DND-41 (cell line): ENCODE data around the gene LAMB3.

ENCODE experiments used
- ATAC-seq: fragments of 200-7000 bp; cut with Tn5 transposase; 3 replicates; pipeline ENCODE4 v1.9.1; 2021; ENCODE audit warnings: low read depth; ENCODE audit not compliant: insufficient read depth
- DNase-seq: peaks from one replicate; pipeline ENCODE4 v3.0.0-alpha.2; 2020
- H2AFZ ChIP-seq: 2 replicates; pipeline ENCODE4 v1.6.0; 2012; ENCODE audit warnings: low read depth, low read length
- H3K27ac ChIP-seq: 2 replicates; pipeline ENCODE4 v1.5.1; 2012; ENCODE audit warnings: low read length, inconsistent platforms
- H3K27me3 ChIP-seq: fragments of 200-600 bp; sonication (generic); 2 replicates; pipeline ENCODE4 v1.6.0; 2012; ENCODE audit warnings: low read length, mild to moderate bottlenecking, inconsistent platforms; ENCODE audit not compliant: insufficient read depth, poor library complexity
- H3K36me3 ChIP-seq: 2 replicates; pipeline ENCODE4 v1.5.1; 2012; ENCODE audit warnings: low read length, inconsistent platforms; ENCODE audit not compliant: insufficient read depth
- H3K4me1 ChIP-seq: 2 replicates; pipeline ENCODE4 v1.5.1; 2012; ENCODE audit warnings: mild to moderate bottlenecking, low read length; ENCODE audit not compliant: insufficient read depth
- H3K4me2 ChIP-seq: 2 replicates; pipeline ENCODE4 v1.6.0; 2012; ENCODE audit warnings: mild to moderate bottlenecking, moderate library complexity, low read length, inconsistent platforms; ENCODE audit not compliant: insufficient read depth
- H3K4me3 ChIP-seq, 2 experiments: fragments of 200-600 bp in 1 of 2; shearing (Covaris generic) in 1 of 2; 2 replicates each; pipeline ENCODE4 v1.5.1; 2012 to 2016; ENCODE audit warnings: inconsistent platforms in 2 of 2, low read length in 2 of 2, mild to moderate bottlenecking in 2 of 2, low read depth in 1 of 2, moderate library complexity in 1 of 2
- H3K79me2 ChIP-seq: 2 replicates; pipeline ENCODE4 v1.6.0; 2012; ENCODE audit warnings: low read length, inconsistent platforms; ENCODE audit not compliant: insufficient read depth
- H3K9ac ChIP-seq: 2 replicates; pipeline ENCODE4 v1.6.0; 2012; ENCODE audit warnings: low read depth, mild to moderate bottlenecking, inconsistent platforms, low read length, moderate library complexity
- H3K9me3 ChIP-seq: 2 replicates; pipeline ENCODE4 v1.5.1; 2012; ENCODE audit warnings: low read length, moderate library complexity, mild to moderate bottlenecking, inconsistent platforms; ENCODE audit not compliant: insufficient read depth, severe bottlenecking
- H4K20me1 ChIP-seq: 2 replicates; pipeline ENCODE4 v1.6.0; 2012; ENCODE audit warnings: low read length; ENCODE audit not compliant: insufficient read depth
- CTCF ChIP-seq: IDR thresholded peaks from 2 replicates; pipeline ENCODE4 v1.5.1; 2012; ENCODE audit warnings: borderline replicate concordance, low read length, moderate library complexity, mild to moderate bottlenecking; ENCODE audit not compliant: poor library complexity, severe bottlenecking; ENCODE audit errors: extremely low read depth
- EZH2 ChIP-seq: IDR thresholded peaks from 3 replicates; pipeline ENCODE4 v1.6.1; 2012; ENCODE audit warnings: borderline replicate concordance, low read depth, mild to moderate bottlenecking, moderate library complexity, low read length, inconsistent platforms; ENCODE audit not compliant: severe bottlenecking

LAMB3 gene

GRCh38 chr1:209585672-209586071 lies 66.6 kb downstream of the LAMB3 start:
- TF ChIP-seq CTCF (no peak), EZH2 (no peak)
- H3K4me2 ChIP-seq, result no peak overlapping the region
- DNase-seq, result no peak

GRCh38 chr1:209585197-209585596 lies 67.0 kb downstream of the LAMB3 start:
- Histone ChIP-seq H2AFZ (no peak overlapping the region), H4K20me1 (no peaks in the 10 kb centered on the region), H3K4me1 (no peaks in the 10 kb centered on the region), H3K9ac (no peak overlapping the region), H3K4me2 (no peak overlapping the region), H3K36me3 (no peaks in the 10 kb centered on the region), H3K9me3 (no peaks in the 10 kb centered on the region), H3K27ac (no peak overlapping the region), H3K4me3 (no peak overlapping the region), H3K79me2 (no peaks in the 10 kb centered on the region), H3K27me3 (peaks cover 4% of the 10 kb centered on the region)
- TF ChIP-seq CTCF, result no peak
- TF ChIP-seq EZH2, result no peak
- ATAC-seq (no peak), DNase-seq (no peak)

More at GRCh38 chr1:209585672-209586071, 66.6 kb downstream of the LAMB3 start:
- no peaks in the 10 kb centered on the region for H4K20me1 ChIP-seq
- no peaks in the 10 kb centered on the region for H3K79me2 ChIP-seq
- no peak for ATAC-seq
- H3K36me3 ChIP-seq, result no peaks in the 10 kb centered on the region
- no peaks in the 10 kb centered on the region for H3K4me1 ChIP-seq
- no peak overlapping the region for H2AFZ ChIP-seq
- H3K27ac ChIP-seq, result no peak overlapping the region
- peaks cover 4% of the 10 kb centered on the region for H3K27me3 ChIP-seq
- no peak overlapping the region for H3K9ac ChIP-seq
- no peaks in the 10 kb centered on the region for H3K9me3 ChIP-seq
- H3K4me3 ChIP-seq, result no peak overlapping the region

GRCh38 chr1:209584231-209584672 lies 68.0 kb downstream of the LAMB3 start:
- Histone ChIP-seq H3K9ac (no peak overlapping the region), H3K79me2 (no peaks in the 10 kb centered on the region), H3K27ac (no peak overlapping the region), H4K20me1 (no peaks in the 10 kb centered on the region), H3K27me3 (peaks cover 4% of the 10 kb centered on the region), H2AFZ (no peak overlapping the region), H3K4me1 (no peaks in the 10 kb centered on the region), H3K4me3 (no peak overlapping the region), H3K4me2 (no peak overlapping the region), H3K36me3 (no peaks in the 10 kb centered on the region), H3K9me3 (no peaks in the 10 kb centered on the region)
- TF ChIP-seq CTCF (no peak), EZH2 (no peak)
- ATAC-seq (no peak), DNase-seq (no peak)

GRCh38 chr1:209583408-209583807 lies 68.8 kb downstream of the LAMB3 start, which contains the start of gene CAMK1G:
TSS of gene CAMK1G (plus strand) at chr1:209583714. CDS start at chr1:209594984, 11,270 bp downstream.
- DNase-seq, result no peak
- H3K9ac ChIP-seq, result no peak within 1 kb of the TSS
- H3K27ac ChIP-seq, result no peak within 1 kb of the TSS
- H3K36me3 ChIP-seq, result no peaks in the 10 kb centered on the region
- TF ChIP-seq CTCF, result no peak
- no peak for TF ChIP-seq EZH2
- H3K4me3 ChIP-seq, result no peak within 1 kb of the TSS
- H2AFZ ChIP-seq, result no peak within 1 kb of the TSS
- no peaks in the 10 kb centered on the region for H3K79me2 ChIP-seq
- no peak within 1 kb of the TSS for H3K4me2 ChIP-seq
- no peak for ATAC-seq
- no peaks in the 10 kb centered on the region for H3K9me3 ChIP-seq
- H3K27me3 ChIP-seq, result peaks cover 4% of the 10 kb centered on the region
- H4K20me1 ChIP-seq, result no peaks in the 10 kb centered on the region
- no peaks in the 10 kb centered on the region for H3K4me1 ChIP-seq
